Thyroid gland (tissue), 4 donors: ENCODE results near the gene GAMT.

ENCODE experiments used
- CTCF ChIP-seq, 6 experiments: fragments of 200-600 bp in 3 of 6; fragments of 450-650 bp in 3 of 6; sonication (generic) in 3 of 6; IDR thresholded peaks; one replicate each; pipeline ENCODE4 v1.5.1; 2016 to 2019; ENCODE audit warnings: antibody characterized with exemption in 6 of 6, mild to moderate bottlenecking in 2 of 6, inconsistent platforms in 1 of 6, moderate library complexity in 1 of 6
- POLR2A ChIP-seq, 2 donors: fragments of 450-650 bp; IDR thresholded peaks; one replicate each; pipeline ENCODE4 v1.6.1; 2017; ENCODE audit warnings: antibody characterized with exemption in 2 of 2, mild to moderate bottlenecking in 2 of 2, moderate library complexity in 1 of 2

DNA sequence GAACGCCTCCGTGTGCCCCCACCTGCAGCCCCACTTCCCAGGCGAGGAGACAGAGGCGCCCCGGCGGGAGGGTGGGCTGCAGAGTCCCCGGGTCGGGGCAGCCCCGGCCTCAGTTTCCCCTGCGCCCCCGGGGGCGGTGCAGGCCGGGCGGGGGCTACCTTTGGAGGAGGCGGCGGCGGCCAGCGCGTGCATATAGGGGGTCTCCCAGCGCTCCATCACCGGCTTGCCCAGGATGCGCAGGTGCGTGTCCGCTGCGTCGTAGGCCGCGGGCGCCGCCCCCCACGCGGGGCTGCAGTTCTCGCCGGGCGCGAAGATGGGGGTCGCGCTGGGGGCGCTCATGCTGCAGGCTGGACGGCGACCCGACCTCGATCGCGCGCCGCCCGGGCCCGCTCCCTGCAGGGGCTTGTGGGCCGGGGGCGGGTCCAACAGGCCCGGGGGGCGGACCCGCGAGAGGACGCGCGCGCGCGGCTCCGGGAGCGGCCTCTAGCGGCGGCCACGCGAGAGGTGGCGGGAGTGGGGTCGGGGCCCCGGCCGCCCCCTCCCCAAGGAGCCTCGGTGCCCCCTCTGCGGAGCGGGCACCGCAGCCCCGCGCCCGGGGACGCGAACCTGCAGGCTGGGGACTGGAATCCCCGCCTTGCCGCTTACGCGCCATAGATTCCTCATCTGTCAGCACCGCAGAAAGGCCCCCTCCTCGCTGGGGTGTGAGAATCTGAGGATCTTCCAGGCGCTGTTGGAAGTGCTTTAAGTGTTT is at the start of gene GAMT:
- peak in 3 of 6 experiments; percentile 31 to 66 (median 53) for TF ChIP-seq CTCF (IDR thresholded peaks at IDR 0.05)
- peak in 1 of 2 donors; percentile 24 for TF ChIP-seq POLR2A (IDR thresholded peaks at IDR 0.05)
